GDM1 (cell line): ENCODE data around the gene AP2B1.
A peak's percentile ranks its signal among the peaks of the same experiment; 100 is the strongest.

Experiments
- DNase-seq: peaks from one replicate; lab custom pipeline; 2025; lab: John Stamatoyannopoulos, UW

The AP2B1 gene

DNA sequence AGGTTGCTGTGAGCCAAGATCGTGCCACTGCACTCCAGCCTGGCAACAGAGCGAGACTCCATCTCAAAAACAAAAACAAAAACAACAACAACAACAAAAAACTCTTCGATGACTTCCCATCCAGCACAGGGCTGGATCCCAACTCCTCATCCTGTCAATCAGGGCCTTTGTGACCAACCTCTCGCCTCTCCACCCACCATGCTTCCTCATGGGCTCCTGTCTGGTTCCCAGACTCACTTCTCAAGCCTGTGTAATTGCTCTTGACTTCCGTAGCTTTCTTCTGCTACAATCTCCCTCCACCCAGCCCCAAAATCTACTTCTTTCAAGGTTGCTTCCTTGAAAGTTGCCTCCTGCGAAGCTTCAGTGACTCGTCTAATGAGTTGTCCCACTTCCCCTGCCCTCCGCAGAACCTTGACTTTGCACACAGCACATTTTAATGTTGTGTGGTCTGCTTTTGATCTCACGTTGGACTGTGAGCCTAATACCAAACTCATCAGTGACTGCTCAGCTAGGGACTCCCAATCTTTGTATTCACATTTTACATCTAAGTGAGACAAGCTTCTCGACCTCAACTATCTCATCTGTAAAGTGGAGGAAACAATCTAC lies 143.4 kb downstream of the AP2B1 start:
- no peak for DNase-seq

DNA sequence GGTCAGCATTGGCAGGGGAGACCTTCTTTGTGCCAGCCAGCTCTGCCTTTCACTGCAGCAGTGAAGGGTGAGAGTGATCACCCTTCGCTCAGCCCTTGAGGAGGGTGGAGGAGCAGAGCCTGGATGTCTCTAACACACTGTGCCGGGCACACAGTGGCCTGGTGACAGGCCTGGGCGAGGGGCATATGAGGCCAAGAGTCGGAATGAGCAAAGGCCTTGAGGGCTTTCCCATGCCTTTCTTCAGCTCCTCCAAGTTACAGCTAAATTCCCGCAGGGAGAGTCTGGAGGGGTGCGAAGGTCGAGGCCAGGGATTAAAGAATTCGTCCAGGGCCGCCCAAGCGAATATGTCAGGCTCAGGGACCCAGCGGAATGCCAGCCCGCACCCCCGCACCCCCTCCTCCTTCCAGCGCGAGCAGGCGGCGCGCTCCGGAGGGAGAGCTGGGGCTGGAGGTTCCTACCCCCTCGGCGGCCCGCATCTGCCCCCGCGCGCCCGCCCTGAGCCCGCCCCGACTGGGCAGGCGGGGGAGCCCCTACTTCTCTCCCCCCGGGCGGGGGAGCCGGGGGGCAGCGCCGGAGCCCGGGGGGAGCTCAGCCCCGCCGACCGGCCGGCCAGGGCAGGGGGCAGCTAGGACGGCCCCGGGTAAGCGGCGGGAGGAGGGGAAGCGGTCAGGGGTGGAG lies 144.3 kb downstream of the AP2B1 start, which contains the start of gene RASL10B:
TSS of gene RASL10B (plus strand) at position 401 of the 678 bp plus-strand sequence. CDS start 3,546 bp downstream, outside the sequence.
- no peak for DNase-seq

DNA sequence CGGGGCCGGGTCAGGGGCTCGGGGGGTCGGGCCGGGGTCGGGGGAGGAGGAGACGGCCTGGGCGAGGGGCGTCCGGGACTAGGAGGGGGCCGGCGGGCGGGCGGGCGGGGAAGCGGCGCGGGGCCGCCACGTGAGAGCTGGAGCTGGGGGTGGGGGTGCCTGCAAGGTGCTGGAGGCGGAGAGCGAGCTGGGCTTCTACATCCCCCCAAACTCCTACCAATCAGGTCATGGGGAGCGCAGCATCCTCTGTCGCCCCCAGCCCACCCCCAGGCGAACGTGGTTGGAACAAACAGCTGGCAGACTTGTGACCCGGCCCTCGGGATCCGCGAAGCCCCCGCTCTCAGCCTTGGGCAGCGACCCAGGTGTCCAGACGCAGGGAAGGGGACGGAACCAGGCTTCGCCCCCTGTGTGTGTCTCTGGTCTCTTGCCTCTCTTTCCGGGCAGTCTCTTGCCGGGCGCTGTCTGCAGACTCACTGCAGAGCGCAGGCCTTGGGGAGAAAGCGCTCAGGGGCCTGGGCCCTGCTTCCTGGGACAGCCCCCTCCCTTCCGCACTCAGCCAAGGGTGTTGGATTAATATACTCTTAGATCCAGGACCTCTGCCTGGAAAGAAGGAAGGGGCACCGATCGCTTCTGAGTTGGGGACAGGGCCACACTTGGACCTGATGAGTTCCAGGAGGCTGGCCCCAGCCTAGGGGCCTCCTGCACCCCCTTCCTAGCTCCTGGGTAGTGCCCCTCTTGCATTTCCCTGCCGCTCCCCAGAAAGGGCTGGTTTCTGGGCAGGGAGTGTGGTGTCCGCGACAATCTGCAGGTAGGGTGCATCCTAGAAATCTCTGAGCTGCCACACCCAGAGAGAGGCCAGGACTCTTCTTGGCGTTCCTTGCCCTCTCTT lies 145.0 kb downstream of the AP2B1 start:
- DNase-seq: no peak

DNA sequence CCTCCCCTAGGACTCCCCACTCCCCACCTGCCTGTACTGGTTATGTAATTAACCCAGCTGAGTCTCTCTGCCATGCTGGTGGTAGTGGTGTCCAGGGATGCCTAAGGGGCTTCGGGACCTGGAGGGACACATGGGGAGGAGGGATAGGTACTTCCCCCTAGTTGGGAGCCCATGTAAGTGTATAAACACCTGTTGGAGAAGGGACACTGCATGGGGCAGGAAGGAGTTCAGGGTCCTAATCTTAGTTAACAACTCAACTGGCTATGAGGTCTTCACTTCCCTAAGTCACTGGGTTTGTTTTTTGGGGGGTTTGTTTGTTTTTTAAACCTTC lies 145.6 kb downstream of the AP2B1 start:
- DNase-seq: no peak

DNA sequence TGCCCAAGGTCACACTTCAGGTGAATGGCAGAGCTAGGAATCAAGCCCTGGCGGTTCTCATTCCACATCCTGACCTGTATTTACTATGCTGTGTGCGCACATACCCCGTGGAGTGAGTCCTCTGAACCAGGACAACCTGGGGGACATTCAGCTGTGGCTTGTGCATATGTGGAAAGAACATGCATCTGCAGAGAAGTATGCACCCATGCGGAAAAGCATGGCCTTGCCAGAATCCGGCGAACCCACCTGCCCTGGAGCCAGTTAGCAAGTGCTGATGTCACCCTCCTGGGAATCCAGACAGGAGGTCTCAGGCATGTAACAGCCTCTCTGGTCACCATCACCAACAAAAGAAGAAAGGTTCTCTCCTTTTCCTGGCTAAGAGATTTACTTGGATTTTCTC lies 146.2 kb downstream of the AP2B1 start:
- no peak for DNase-seq

DNA sequence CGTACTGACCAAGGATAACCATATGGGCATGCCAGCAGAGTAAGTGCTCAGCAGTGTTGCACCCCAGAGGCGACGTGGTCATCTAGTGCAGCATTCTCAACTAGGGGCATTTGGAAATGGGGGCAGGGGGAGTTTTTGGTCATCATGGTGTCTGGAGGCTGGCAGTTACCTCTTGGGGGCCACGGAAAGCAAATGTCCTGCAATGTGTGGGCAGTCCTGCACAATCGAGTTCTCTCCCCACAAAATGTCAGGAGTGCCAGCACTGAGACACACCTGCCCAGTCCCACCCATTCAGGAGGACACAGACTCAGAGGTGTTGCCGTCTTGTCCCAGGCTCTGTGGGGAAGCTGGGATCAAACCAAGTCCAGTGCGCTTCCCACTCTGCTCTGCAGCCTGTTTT lies 147.3 kb downstream of the AP2B1 start:
- DNase-seq: no peak

DNA sequence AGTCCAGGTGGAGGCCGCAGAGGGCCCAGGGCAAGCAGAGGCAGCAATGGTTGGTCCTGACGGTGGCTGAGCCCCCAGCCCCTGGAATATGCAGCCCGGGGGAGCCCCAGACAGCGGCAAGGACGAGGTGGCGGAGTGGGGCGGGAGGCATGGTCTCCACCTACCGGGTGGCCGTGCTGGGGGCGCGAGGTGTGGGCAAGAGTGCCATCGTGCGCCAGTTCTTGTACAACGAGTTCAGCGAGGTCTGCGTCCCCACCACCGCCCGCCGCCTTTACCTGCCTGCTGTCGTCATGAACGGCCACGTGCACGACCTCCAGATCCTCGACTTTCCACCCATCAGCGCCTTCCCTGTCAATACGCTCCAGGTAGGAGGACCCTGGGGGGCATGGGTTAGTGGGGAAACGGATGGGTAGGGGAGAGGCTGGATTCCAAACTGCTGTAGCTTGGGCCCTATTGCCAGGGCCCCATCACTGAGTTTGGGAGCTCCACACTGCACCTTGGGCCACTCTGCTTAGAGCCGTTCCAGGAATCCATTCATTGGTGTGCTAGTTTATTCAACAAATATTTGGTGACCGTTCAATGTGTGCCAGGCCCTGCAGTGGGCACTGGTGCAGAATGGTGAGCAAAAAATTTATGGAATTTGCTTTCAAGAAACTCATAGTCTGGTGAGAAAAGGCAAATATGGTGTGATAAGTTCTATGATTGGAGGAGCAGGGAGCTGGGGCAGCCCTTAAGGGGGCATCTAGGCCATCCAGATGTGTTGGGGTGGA lies 148.1 kb downstream of the AP2B1 start:
- DNase-seq: no peak

DNA sequence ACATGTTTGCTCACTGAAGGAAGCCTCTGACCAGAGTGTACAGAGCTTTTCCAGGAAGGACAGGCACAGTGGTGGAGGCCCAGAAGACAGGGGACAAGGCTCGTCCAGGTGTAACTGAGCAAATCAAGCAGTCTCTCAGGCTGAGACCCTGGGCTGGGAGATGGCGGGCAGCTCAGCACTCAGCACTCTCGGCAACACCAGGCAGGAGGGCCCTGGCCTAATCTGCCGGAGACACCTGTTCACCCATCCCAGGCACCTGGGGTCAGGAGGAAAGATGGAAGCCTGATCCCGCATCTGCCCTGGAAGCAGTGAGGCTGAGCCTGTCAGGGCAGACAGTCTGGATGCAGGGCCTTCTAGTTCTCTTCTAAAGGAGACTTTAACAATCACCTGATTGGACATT lies 149.1 kb downstream of the AP2B1 start:
- DNase-seq: no peak

DNA sequence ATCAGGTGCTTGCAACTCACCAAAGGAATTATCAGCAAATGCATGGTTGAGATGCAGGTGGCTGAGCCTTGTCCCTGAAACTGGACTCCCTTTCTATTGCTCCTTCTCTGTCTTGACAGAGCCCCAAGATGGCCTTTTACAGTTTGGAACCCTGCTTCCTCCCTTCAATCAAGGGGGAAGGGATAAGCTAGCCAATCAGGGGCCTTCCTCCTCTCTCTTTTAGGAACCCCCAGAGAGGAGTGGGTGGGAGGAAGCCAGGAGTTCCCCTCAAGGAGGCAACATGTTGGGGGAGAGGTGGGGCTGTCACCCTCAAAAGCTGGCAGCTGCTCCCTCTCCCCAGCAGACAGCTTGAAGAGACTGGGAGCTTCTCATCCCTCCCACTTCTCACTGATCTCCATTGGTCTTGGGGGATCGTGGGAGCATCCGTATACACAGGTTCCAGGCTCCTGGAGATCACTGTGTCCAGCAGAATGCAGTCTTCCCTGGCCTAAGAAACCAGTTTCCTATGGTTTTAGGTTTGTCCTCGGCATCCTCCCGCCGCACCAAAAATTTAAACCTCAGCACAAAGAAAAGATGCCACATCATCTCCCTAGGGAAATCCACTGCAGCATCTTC lies 151.5 kb downstream of the AP2B1 start:
- no peak for DNase-seq

DNA sequence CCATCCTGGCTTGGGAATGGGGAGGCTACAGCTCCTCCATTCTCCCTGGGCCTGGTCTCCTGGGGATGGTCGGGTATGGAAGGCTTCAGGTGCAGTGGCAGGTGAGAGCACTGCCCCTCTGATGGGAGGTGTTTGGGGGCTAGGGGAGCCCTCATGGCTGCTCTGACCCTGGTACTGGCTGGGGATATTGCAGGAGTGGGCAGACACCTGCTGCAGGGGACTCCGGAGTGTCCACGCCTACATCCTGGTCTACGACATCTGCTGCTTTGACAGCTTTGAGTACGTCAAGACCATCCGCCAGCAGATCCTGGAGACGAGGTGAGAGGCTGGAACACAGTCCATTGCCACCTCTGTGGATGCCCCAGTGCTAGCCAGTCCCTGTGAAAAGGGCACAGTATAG lies 153.1 kb downstream of the AP2B1 start:
- no peak for DNase-seq

DNA sequence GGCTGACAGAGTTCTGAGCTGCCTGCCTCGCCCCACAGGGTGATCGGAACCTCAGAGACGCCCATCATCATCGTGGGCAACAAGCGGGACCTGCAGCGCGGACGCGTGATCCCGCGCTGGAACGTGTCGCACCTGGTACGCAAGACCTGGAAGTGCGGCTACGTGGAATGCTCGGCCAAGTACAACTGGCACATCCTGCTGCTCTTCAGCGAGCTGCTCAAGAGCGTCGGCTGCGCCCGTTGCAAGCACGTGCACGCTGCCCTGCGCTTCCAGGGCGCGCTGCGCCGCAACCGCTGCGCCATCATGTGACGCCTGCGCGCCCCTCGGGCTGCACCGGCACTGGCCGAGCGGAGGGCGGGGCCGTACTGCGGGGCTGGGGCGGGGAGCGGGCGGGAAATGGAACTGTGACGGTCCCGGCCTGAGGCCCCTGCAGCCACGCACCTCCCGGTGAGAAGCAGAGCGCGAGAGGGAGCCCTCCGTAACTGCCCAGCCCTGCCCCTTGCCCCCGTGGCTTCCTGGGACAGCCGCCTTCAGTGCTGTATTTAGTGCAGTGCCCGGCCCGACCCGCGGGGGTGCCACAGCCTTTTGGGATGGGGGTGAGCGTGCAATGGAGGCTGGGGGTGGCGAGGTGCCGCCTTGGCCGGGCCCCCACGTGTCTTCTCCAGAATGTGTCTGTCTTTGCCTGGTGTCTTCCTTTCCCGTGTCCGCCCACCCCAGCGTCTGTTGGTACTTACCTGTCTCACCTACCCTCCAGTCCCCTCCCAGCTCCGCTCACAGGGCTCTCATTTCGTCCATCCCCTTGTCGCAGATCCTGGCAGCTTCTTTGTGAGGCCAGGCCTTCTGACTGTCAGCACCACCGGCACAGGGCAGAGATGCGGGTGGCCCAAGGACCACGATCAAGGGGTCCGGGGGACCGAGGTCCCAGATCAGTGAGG lies 154.1 kb downstream of the AP2B1 start:
- no peak for DNase-seq

DNA sequence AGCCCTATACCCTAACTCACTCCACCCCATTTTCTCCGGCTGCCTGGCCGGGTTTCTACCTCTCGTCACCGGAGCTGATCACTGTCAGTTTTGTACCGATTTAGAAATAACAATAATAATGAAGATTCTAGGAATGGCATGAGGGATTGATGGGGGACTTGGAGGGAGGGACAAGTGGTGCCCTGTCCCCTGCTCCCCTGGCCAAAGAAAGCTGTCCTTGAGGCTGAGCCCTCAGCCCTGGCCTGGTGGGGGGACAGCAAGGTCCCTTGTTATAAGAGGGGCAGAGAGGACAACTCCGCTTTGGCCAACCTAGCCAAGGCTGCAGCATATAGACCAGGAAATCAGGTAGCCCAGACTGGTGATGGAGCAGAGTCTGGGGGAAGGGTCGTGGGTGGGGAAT lies 155.4 kb downstream of the AP2B1 start:
- no peak for DNase-seq

DNA sequence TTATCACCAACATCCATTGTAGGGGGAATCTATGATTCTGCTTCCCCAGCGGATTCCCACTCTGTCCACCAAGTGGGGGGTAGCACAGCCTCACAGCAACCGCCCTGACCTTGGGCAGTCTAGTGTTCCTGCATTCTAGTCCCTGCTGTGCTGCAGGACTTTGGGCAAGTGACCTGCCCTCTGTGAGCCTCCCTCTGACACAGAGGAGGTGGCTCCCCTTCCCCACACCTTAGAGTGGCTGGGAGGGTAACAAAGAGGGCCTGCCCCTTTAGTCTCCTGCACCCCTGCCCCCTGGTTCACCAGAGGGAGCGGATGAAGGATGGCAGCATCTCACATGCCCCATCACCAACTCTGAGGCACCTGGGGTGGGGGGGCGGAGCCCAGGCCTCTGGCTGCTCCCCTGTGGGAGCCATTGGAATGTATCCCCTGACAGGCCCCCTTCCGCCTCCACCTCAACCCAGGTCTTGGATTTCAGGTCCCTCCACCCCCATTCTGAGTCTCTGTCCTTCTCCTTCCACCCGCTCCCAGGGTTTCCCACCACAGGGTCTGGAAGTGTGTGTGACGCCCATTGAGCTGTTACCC lies 155.9 kb downstream of the AP2B1 start:
- no peak for DNase-seq

DNA sequence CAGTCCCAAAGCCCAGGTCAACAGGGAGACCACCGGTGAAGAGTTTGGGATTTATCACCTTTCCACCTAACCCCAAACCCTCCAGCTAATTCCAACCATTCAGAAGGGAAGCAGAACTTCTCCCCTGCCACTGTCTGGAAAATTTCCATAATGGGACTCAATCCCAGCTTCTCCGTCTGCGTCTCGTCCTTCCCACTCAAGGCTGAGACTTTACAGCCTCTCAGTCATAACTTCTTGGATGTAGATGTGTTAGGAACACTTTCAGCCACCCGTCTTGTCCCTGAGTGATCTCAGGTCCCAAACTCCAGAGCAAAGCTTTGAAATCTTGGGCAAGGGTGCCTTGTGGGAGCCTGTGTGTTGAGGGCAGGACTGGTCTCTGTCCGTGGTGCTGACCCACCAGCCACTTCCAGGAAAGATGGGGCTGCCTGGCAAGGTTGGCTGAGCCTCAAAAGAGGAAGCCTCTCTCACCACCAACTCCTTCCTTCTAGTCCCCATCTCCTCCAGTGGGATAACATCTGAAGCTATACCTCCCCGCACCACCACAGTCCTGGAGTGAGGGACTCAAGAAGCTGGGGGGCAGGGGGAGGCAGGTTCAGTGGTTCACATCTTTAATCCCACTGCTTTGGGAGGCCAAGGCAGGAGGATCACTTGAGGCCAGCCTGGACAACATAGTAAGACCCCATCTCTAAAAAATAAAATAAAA lies 156.7 kb downstream of the AP2B1 start:
- DNase-seq: peak; percentile 44

DNA sequence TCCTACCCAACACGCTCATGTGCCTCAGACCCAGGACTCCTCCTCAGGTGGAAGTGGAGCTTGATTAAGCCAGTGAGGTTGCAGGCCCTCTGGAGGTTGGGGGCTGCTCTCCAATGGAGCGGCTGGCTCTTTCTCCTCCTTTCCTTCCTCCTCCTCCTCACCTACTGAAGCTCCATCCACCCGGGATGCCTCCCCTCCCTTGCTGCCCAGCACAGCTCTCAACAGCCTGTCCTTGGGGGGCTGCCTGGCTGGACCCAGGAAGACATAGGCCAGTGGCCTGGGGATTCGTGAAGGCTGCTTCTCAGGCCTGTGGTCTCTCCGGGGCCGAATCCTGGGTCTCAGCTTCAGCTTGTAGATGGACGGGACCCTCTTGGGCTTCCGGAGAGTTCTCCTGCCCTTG lies 157.7 kb downstream of the AP2B1 start:
- no peak for DNase-seq

DNA sequence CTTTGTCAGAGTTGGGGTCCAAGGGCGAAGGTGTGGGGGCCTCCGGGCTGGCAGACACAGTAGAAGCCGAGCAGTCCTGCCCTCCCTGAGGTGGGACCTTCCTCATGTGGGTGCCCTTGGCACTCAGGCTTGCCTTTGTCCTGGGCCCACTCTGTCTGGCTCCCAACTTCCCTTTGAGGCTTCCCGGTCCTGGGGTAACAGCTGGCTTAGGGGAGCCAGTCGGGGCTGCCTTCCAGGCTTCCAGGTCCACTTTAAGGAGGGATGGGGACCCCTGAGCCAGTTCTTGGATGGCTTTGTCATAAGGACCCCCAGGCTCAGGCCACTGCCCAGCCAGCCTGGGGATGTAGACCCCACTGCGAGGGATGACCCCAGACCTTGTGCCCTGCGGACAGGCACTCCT lies 158.1 kb downstream of the AP2B1 start:
- no peak for DNase-seq

DNA sequence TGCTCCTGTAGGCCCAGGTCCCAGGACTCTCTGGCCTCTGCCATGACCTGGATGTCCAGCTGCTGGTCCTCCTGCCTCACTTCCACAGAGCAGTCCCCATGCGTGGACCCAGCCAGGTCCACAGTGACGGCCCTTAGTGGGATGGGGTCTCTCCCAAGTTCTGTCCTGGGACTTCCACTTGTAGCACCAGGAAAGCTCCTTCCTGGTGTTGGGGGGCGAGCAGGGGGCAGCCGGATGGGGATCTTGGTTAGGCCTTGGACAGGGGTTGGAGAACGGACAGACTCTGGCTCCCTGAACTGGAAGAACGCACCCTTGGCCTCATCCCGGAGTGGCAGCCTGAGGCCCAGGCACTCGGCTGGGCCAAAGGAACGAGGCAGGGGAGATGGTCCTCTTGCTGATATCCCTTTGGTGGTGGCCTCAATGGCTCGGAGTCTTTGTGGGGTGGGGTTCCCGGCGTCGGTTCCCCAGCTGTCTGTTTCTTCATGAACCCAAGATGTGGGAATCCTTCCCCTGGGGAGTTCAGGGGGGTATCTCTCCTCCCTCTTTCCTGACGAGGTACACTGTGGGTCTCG lies 158.7 kb downstream of the AP2B1 start:
- no peak for DNase-seq

DNA sequence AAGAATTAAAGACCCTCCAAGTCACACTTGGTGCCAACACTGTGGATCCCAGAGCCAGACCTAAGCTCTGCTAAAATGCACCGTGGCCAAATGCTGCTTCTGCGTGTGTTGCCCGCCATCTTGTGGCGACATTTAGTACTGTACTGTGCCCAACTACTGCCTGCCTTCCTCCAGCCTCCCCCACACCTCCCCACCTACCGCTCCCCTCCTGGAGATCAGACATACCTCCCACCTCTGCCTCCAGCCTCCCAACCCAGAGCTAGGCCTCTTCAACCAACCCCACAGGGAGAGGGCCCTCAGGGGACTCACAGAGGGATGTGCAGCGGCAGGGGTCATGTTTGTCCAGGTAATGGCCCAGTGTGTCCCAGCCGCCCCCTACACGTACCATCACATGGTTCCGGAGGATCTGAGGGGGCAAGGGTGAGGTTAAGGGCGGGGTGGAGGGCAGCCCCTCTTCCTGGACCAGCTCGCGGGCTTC lies 160.5 kb downstream of the AP2B1 start:
- peak; percentile 68 for DNase-seq

DNA sequence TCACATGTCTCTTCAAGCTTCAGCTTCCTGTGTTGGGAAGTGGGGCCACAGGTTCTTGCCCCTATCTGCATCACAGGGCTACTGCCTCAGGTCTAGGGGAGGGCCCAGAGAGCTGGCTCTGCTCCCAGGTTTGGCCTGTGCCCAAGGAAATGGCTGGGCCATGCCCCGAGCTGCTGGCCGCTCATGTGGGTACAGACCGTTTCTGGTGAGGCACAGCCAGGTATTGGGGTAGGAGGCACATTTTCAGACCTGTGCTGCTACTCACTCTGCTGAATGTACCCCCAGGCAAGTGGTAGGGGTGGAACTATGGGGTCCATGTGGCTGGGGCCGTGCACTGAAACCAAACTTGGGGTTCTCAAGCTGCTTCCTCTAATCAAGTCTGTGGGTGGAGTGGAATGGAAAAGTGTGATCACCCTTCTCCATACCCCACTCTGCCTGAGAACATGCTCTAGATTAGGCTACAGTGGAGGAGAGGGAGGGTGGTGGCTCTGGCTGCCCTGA lies 161.3 kb downstream of the AP2B1 start:
- DNase-seq: no peak
